ENCODE data around the gene EXOC1L. TPM values are rescaled to one million over a fixed set of nuclear protein-coding genes. Genes with fewer than 3 reads are reported as not detected.
A peak's percentile ranks its signal among the peaks of the same experiment; 100 is the strongest.
"Not testable (repeated sequence)": the region's sequence is repeated elsewhere in the genome, so short reads cannot be mapped to it uniquely, and the experiment has no call there.

EXOC1L gene
- polyA plus RNA-seq, 3 donors = not detected

DNA sequence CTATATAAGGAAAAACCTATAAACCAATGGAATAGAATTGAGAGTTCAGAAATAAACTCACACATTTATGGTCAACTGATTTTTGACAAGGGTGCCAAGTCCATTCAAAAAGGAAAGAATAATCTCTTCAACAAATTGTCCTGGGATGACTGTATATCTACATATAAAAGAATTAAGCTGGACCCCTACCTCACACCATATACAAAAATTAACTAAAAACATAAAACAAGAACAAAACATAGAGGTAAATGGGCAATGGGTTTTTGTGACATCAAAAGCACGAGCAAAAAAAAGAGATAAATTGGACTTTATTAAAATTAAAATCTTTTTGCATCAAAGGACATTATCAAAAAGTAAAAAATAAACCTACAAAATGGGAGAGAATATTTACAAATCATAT, 18.3 kb downstream of the EXOC1L start:
- no peak for DNase-seq

DNA sequence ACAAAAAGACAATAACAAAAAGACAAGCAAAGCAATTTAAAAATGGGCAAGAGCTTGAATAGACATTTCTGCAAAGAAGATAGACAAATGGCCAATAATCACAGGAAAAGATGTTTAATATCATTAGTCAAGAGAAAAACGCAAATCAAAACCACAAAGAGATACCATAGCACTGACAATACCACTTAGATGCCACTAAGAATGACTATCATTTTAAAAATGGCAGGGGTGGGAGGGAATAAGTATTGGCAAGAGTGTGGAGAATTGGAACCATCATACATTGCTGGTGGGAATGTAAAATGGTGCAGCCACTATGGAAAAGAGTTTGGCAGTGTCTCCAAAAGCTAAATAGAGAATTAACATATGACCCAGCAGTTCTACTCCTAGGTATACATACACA, 18.8 kb downstream of the EXOC1L start:
- DNase-seq = no peak

DNA sequence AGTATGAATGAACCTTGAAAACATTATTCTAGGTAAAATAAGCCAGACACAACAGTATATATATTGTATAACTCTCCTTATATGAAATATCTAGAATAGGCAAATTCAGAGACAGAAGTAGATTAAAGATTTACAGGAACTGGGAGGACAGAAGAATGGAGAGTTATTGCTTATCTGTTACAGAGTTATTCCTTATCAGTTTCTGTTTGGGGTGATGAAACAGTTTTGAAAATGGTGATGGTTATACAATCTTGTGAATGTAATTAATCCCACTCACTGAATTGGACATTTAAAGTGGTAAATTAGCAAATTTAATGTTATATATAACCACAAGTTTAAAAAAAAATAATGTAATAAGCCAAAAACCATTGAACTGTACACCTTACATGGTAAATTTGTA, 19.4 kb downstream of the EXOC1L start:
- no peak for DNase-seq

DNA sequence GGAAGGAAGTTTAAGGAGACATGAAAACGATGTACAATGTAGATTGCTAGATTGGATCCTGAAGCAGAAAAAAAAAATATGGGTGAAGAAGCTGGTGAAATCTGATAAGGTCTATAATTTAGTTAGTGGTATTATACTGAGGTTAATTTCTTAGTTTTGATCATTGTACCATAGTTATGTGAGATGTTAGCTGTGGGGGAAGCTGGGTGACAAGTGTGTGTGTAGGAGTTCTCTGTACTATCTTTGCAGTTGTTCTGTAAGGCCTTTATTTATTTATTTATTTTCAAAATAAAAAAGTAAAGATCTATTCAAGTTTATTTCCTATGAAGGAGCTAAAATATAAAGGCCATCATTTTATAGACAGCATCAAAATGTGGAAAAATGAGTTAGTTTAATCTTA, 21.4 kb downstream of the EXOC1L start:
- DNase-seq = no peak

DNA sequence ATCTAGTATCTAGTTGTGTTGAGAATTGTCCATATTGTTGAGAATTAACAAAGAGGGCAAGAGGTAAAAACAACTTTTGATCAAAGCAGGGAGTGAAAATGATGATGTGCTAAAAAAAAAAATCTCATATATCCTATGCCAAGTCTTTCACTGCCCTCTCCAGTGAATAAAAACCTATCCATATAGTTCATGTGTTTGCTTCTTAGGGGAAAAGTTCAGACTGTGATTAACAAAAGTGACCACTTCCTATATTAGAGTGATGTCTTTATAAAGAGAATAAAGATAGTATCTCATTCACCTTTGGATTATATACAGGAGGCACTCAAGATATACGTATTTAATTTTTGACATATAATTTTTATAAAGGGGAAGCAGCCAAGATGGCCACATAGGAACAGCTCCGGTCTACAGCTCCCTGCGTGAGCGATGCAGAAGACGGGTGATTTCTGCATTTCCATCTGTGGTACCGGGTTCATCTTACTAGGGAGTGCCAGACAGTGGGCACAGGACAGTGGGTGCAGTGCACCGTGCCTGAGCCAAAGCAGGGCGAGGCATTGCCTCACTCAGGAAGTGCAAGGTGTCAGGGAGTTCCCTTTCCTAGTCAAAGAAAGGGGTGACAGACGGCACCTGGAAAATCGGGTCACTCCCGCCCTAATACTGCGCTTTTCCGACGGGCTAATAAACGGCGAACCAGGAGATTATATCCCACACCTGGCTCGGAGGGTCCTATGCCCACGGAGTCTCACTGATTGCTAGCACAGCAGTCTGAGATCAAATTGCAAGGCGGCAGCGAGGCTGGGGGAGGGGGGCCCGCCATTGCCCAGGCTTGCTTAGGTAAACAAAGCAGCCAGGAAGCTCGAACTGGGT, 22.0 kb downstream of the EXOC1L start:
- DNase-seq = not testable (repeated sequence)

DNA sequence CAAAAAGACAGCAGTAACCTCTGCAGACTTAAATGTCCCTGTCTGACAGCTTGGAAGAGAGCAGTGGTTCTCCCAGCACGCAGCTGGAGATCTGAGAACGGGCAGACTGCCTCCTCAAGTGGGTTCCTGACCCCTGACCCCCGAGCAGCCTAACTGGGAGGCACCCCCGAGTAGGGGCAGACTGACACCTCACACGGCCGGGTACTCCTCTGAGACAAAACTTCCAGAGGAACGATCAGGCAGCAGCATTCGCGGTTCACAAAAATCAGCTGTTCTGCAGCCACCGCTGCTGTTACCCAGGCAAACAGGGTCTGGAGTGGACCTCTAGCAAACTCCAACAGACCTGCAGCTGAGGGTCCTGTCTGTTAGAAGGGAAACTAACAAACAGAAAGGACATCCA, 22.7 kb downstream of the EXOC1L start:
- not testable (repeated sequence) for DNase-seq

DNA sequence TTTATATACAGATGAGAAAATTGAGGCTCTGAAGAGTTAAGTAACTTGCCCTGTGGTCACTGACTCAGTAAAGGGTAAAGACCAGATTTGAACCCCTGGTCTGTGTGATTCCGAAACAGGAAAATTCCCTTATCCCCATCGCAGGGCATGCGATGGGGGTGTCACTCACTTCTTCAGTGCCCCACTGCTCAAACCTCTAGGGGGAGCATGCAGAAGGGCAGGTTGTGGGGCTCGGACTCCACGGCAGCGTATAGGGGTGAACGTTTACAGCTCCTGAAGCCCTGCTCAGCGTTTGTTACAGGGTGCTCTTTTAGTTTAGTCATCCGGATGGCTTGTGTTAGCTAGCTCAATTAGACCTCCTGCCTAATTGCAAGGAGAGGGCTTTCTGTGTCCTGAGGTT, 30.1 kb downstream of the EXOC1L start:
- DNase-seq = no peak

DNA sequence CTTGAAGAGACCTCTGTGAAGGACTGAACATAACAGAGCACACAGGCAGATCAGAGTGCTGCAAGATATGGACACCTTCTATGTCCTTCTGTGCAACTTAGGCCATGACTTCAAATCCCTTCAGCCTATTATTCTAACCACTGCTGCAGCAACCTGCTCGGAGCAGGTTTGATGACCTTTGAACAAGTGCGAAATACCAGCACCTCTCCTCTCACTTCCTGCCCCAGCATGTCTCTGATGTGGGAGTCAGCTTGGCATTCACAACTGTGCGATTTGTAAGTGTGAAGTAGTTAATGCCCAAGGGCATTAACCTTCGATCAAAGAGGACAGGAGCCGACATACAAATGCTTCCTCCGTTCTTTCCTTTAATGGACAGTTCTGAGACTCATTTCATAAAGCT, 32.3 kb downstream of the EXOC1L start:
- no peak for DNase-seq

DNA sequence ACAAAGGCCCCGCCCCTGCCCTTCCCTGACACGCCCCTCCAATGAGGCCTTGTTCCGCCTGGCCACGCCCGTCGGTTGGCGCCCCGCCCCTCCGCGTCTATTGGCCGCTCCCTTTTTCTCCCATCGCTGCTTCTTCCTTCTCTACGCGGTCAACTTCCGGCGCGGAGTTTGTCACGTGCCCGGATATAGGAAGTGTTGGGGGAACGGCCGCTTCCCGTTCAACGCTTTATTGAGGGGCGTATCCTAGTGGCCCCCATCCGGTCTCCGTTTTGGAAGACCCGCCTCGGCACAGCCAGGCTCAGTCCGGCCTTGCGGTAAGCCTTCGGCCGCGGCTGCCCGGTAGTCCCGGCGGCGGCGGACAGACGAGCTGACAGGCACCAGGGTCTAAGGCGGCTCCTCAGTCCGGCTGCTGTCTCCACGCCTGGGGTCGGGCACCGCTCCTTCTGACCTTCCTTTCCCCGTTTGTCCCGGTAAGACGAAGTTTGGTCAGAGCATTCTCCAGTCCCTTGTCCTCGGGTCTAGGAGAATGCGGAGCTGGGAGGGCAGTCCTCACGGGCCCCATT, 34.0 kb downstream of the EXOC1L start, which contains the start of gene EXOC1:
EXOC1 (plus strand) TSS at position 165 of the 563 bp plus-strand sequence. CDS start 4,676 bp downstream, outside the sequence.
- peak; percentile 97 for DNase-seq

DNA sequence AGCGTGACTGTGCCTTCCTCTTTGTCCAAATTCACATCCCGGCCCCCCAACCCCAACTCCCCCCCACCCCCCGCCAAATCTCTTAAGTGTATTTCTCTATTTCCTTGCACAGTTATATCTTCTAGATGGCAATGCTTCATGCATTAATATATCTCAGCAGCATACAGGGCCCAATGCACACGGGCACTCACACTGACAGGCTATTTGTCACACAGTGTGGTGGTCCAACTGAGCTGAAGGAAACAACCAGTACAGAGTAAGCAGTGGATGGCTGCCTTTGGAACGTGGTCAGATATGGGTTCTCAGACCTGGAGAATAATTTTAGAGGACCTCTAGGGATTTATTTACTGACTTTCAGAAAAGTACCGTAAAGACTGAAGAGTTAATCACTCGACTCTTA, 34.5 kb downstream of the EXOC1L start:
- no peak for DNase-seq

DNA sequence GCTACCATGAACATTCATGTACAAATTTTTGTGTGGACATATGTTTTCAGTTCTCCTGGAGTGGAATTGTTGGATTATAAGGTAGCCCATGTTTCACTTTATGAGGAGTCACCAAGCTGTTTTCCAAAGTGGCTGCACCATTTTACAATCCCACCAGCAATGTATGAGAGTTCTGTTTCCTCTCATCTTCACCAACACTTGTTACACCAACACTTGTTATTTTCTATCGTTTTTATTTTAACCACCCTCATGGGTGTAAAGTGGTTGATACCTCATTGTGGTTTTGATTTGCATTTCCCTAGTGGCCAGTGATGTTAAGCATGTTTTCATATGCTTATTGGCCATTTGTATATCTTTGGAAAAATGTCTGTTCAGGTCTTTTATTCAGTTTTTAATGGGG, 38.0 kb downstream of the EXOC1L start:
- no peak for DNase-seq

DNA sequence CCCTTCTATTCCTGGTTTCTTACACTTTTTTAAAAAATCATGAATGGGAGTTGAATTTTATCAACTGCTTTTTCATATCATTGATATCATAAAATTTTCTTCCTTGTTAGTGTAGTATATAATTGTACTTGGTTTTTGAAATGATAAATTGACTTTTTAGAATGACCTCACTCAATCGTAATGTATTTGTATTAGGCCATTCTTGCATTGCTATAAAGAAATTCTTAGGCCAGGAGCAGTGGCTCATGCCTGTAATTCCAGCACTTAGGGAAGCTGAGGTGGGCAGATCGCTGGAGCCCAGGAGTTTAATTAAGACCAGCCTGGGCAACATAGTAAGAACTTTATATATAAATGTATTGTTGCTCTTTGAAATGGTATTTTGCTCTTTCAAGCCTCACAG, 40.1 kb downstream of the EXOC1L start:
- DNase-seq = no peak

DNA sequence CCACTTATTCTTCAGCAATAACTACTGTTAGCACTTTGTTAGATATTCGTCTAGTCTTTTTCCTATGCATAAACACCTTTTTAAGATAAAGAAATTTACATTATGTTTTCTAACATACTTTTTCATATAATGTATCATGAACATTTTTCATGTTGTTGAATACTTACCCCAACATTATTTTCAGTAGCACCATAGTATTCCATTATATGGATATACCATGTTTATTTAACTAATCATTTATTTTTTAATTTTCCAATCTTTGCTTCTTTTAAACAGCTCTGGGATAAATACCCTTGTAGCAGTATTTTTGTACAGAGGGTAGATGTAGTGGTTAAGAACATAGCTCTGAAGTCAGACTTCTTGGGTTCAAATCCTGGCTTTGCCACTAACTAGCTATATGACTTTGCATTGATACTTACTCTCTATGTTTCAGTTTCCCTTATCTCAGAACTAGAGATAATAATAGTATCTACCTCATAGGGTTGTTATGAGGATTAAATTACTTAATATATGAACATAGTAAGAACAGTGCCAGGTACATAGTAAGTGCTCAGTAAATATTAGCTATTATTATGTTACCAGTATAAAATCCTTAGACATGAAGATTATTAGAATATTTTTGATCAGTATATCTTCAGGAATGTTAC, 45.1 kb downstream of the EXOC1L start:
- DNase-seq = no peak

DNA sequence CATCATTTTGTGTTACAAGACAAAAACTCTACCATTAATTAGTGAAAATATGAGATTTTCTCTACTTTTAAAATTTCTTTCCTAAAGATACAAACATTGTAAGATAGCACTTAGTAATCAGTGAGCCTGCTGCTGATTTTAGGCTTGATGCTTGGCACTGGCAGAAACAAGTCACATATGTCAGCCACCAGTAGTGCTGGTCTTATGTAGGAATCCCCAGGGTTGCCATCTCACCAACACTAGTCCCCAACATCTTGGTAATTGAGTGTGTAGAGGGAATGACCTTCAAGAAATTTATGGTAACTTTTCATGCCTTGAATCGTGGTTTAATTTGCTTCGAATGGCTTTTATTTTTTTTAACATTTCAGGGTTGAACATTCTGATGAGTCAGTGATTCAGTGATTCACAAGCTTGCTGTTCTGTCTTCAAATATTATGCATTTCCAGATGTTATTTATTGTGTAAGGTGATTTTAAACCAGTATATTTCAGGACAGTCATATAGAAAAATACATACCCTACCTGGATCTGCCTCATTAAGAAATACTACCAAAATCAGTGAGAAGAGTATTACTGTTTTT, 45.7 kb downstream of the EXOC1L start:
- DNase-seq = no peak

DNA sequence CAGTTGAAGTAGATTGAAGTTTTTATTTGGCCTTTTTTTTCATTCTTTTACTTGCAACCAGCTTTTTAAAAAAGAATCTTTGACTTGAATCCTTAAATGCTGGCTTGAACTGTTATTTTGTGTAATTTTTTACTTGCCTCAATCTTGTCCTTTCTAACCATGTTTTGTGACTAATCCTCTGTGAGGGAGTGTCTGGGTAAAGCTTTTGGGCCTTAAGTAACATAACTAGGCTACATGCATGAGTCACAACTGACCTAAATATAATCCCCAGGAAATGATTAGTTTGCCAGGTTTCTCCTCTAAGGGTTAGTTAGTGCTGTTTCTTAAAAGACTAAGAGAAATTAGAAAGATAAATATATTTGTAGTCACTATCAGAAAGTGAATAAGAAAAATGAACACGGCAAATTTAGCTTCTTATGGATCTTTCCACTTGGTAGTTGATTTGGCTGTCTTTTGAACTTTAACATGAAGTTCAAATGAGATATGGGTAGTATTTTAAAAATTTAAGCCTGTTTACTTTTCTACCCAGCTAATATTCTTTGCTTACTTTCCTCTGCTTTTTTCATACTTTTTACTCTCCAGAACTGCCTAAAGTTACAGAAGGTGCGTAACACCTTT, 46.8 kb downstream of the EXOC1L start:
- no peak for DNase-seq

DNA sequence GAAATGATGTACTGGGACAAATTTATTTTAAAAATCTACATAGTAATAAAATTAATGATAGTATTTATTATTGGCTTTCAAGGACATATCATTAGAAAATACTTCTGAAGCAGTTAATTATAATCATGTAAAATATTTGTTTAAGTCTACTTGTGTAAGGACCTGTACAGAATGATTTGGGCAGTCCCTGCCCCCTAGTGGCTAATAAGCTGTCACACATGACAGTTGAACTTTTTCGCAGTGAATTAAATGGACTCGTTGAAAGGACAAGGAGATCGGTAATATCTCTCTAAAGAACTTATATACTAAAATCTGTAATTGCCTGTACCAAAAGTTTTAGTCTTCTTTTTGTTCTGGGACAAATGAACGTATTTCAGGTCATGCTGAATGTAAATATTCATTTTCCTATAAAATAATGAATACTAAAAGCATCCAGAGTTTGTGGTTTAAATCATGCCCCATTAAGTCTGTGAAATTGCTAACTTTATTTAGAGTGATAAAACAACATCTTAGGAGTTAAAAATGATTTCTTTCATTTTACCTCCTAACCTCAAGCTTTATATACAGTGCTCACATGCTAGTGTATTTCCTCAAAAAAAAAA, 47.5 kb downstream of the EXOC1L start:
- DNase-seq = peak; percentile 42

DNA sequence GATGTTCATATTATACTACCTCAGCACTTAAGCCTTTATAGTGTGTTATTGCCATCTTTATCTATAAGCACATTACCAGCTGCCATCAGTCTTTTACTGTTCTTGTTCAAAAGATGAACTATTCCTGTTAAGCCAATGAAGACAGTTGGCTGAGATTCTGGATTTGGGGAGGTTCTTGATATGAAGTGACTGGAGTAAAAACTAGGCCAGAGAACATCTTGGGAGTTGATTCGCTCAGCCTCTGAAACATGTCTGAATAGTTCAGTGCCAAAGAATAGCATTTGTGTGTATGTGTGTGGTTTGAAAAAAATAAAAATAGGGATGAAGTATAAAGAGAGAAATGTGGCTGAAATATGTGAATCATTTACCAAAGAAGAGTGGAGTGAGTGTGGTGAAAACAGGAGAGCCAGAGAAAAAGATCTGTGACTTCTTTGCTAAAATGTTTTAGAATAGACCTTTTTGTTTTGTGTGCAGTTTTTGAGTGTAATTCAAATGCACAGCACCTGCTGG, 49.0 kb downstream of the EXOC1L start:
- no peak for DNase-seq

DNA sequence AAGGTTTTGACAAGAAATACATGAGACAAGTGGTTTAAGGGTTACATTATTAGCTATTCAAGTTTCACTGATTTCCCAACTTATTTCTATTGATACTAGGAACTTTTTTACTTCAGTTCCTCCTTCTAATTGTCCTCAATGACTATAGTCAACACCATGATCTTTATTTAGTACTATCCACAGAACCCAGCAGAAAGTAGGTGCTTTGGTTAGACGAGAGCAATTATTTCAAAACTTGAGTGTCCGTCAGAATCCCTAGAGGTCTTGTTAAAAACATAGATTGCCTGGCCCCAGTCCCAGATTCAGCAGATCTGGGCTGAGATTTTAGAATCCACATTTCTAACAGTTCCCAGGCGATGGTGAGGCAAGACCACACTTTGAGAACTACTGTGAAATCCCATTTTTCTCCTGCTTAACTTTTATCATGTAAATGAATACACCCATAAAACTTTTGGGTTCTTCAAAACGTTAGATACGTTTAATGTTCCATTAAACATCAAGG, 51.8 kb downstream of the EXOC1L start:
- no peak for DNase-seq

DNA sequence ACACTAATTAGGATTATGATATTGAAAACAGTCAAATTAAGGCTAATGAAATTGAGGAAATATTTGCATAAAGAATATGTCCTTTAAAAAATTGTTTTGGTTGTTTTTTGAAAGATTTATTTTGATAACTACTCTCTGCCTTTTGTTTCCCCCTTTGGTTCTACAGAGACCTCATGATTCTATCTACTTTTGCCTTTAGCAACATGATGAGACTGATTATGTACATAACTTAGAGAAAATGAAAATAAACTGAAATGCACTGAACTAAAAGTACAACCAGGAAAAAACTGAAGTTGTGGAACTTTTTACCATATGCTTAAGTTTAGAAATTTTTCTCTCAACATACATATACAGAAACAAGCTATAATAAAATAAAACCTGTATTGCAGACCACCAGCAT, 55.2 kb downstream of the EXOC1L start:
- DNase-seq = no peak

DNA sequence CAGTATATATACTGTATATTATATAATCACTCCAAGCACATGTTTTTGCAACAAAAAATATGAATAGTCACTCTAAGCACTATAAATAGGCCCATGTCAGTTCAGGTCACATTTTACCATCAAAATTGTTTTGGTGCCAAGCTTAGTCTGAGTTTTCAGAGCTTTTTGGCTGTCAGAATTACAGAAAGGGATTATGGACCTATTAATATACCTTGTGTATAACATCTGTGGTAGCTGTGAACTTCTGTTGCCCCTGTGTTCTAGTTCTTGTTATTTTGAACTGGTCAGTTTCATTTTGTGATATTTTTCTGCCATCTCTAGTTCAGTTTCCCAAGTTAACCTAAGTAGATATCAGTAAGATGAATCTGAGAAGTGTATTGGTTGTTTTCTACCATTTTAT, 56.8 kb downstream of the EXOC1L start:
- DNase-seq = no peak

DNA sequence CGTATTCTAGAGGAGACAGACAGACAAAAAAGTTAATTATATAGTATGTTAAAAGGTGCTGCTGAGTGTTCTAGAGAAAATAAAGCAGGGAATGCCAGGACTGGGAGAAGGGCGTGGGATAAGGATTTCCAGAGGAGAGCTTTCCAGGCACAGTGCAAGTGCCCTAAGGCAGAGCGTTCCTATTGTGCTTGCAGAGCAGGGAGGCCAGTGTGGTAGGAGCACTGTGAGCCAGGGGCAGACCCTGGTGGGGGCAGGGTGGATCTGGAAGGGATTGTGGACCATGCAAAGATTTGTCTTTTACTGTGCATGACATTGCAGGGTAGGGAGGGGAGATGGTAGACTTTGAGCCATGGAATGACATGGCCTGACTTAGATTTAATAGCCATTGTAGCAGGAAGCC, 59.6 kb downstream of the EXOC1L start:
- DNase-seq = no peak

Measured in renal pelvis (tissue), 4 donors.